Keratinocyte (primary cell): Measurements from ENCODE around the gene NR1I3. TPM values are rescaled to one million over a fixed set of nuclear protein-coding genes. Genes with fewer than 3 reads are reported as not detected.

Experiments used
- DNase-seq: peaks from one replicate; pipeline ENCODE4 v3.0.0-alpha.2; 2011; ENCODE audit warnings: low read depth, missing footprints, low spot score
- FAIRE-seq: peaks from 2 replicates; lab custom pipeline; 2011; peaks lifted over from hg19 to GRCh38; lab: Jason Lieb, UNC
- H2AFZ ChIP-seq: 2 replicates; pipeline ENCODE4 v1.6.0; 2012; ENCODE audit warnings: low read length, control low read depth, inconsistent platforms; ENCODE audit not compliant: control insufficient read depth
- H3K27ac ChIP-seq: 2 replicates; pipeline ENCODE4 v1.5.1; 2011; ENCODE audit warnings: low read length; ENCODE audit not compliant: control insufficient read depth, insufficient read depth
- H3K27me3 ChIP-seq: 3 replicates; pipeline ENCODE4 v1.6.0; 2011; ENCODE audit warnings: low read length; ENCODE audit not compliant: control insufficient read depth, insufficient read depth; ENCODE audit errors: extremely low read depth
- H3K36me3 ChIP-seq, 2 experiments: 2 replicates in 1 of 2; 3 replicates in 1 of 2; pipeline ENCODE4 v1.5.1; 2011; ENCODE audit warnings: low read length in 2 of 2, mild to moderate bottlenecking in 1 of 2; ENCODE audit not compliant: control insufficient read depth in 2 of 2, insufficient read depth in 2 of 2; ENCODE audit errors: extremely low read depth in 1 of 2
- H3K4me1 ChIP-seq: 3 replicates; pipeline ENCODE4 v1.5.1; 2011; ENCODE audit warnings: low read length; ENCODE audit not compliant: control insufficient read depth, insufficient read depth; ENCODE audit errors: extremely low read depth
- H3K4me2 ChIP-seq: 3 replicates; pipeline ENCODE4 v1.6.0; 2011; ENCODE audit warnings: low read depth, low read length; ENCODE audit not compliant: control insufficient read depth, insufficient read depth; ENCODE audit errors: extremely low read depth
- H3K4me3 ChIP-seq, 3 experiments: fragments of 200-600 bp in 1 of 3; sonication (generic) in 1 of 3; 2 replicates in 2 of 3; 3 replicates in 1 of 3; pipeline ENCODE4 v1.5.1; 2011 to 2016; ENCODE audit warnings: low read length in 3 of 3, mild to moderate bottlenecking in 3 of 3, control low read depth in 2 of 3, inconsistent platforms in 1 of 3, low read depth in 1 of 3, mixed read lengths in 1 of 3, mixed run types in 1 of 3, moderate library complexity in 1 of 3; ENCODE audit not compliant: control insufficient read depth in 2 of 3, insufficient read depth in 2 of 3; ENCODE audit errors: extremely low read depth in 1 of 3
- H3K79me2 ChIP-seq: 2 replicates; pipeline ENCODE4 v1.6.0; 2012; ENCODE audit warnings: low read length; ENCODE audit not compliant: control insufficient read depth, insufficient read depth
- H3K9ac ChIP-seq: 3 replicates; pipeline ENCODE4 v1.6.0; 2011; ENCODE audit warnings: low read length; ENCODE audit not compliant: control insufficient read depth, insufficient read depth; ENCODE audit errors: extremely low read depth
- H3K9me1 ChIP-seq: 3 replicates; pipeline ENCODE4 v1.6.0; 2011; ENCODE audit warnings: low read length; ENCODE audit not compliant: control insufficient read depth, insufficient read depth; ENCODE audit errors: extremely low read depth
- H3K9me3 ChIP-seq: 2 replicates; pipeline ENCODE4 v1.5.1; 2012; ENCODE audit warnings: low read depth, low read length; ENCODE audit not compliant: control insufficient read depth
- H4K20me1 ChIP-seq: 3 replicates; pipeline ENCODE4 v1.6.0; 2011; ENCODE audit warnings: low read length; ENCODE audit not compliant: control insufficient read depth, insufficient read depth; ENCODE audit errors: extremely low read depth
- EZH2 ChIP-seq: IDR thresholded peaks from one replicate; pipeline ENCODE4 v1.6.1; 2012; ENCODE audit warnings: inconsistent platforms, mild to moderate bottlenecking, low read length, moderate library complexity
- dilution Hi-C: fragments of 300-500 bp; cut with MboI; formaldehyde crosslinking; loops from one replicate; pipeline ENCODE4 v1.7.0; 2020; ENCODE audit warnings: low sequenced_read_pairs; ENCODE audit not compliant: extremely low pct_ligation_motif_present
- polyA plus RNA-seq, 5 experiments: library from polyadenylated mRNA; depleted of rRNA in 3 of 5; stranded (reverse) in 3 of 5; stranded (forward) in 1 of 5; unstranded in 1 of 5; fragments of >200 nt; gene quantifications; 1 replicate in 1 of 5; 2 replicates in 3 of 5; 3 replicates in 1 of 5; pipeline versions ENCODE4 v1.2.1 to v1.2.3, GENCODE V29; 2011 to 2012; ENCODE audit warnings: missing spikeins in 2 of 5, low read depth in 1 of 5, low replicate concordance in 1 of 5
- TF ChIP-seq, protein P1 (sequence below), 3 experiments: IDR thresholded peaks in 1 of 3; conservative IDR thresholded peaks in 1 of 3; optimal IDR thresholded peaks in 1 of 3; 2 replicates in 2 of 3; 3 replicates in 1 of 3; pipeline versions ENCODE3 to v1.5.1; 2011; ENCODE audit warnings: low read length in 3 of 3, mild to moderate bottlenecking in 3 of 3, moderate library complexity in 2 of 3, control low read depth in 1 of 3, inconsistent platforms in 1 of 3; ENCODE audit not compliant: insufficient read depth in 2 of 3; ENCODE audit errors: extremely low read depth in 1 of 3

NR1I3 gene
- polyA plus RNA-seq, 1 donor (not counting 4 experiments of a cell fraction or from before 2014, with no cell fraction given), result not detected

DNA sequence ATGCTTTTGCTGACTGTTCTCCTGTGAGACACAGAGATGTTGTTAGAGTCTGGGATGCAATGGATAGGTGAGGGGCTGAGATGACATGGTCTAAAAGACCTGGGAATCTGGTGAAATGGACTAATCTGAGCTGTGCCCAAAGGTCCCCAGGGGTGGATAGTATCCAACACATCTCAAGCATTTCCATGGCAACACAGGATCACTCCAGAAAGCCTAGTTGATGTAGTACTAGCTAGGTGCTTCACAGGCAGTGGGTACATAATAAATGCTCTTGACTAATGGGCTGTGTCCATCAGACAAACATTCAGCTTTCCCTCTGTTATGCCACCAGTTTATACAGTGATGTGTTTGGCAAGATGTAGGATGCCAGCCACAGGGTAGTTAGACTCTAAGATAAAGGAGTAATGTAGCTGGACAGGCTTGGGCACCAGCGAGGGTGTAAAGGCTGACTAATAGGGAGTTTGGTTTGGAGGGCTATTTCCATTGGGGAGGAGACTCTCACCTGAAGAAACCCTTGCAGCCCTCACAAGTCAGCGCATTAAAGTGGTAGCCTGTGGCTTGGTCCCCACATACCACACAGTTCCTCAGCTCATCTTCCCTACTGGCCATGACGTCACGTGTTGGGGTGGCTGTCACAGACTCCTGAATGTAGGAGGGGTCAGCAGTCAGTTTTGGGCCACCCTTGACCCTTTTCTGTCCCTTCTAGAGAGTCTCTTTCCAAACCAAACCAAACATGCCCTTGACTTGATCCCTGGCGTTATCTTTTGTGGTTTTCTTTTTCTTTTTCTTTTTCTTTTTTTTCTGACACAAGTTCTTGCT is 1.8 kb downstream of the NR1I3 start:
- Histone ChIP-seq H4K20me1 (no peaks in the 10 kb centered on the region), H3K79me2 (no peaks in the 10 kb centered on the region), H3K4me2 (no peak overlapping the region), H3K36me3 (no peaks in the 10 kb centered on the region), H3K27ac (no peak overlapping the region), H3K4me3 (no peak overlapping the region), H3K9me3 (no peaks in the 10 kb centered on the region), H3K4me1 (no peaks in the 10 kb centered on the region), H3K9ac (no peak overlapping the region), H2AFZ (no peak overlapping the region), H3K27me3 (no peaks in the 10 kb centered on the region), H3K9me1 (no peaks in the 10 kb centered on the region)
- no peak for TF ChIP-seq EZH2
- TF ChIP-seq, protein P1, sequence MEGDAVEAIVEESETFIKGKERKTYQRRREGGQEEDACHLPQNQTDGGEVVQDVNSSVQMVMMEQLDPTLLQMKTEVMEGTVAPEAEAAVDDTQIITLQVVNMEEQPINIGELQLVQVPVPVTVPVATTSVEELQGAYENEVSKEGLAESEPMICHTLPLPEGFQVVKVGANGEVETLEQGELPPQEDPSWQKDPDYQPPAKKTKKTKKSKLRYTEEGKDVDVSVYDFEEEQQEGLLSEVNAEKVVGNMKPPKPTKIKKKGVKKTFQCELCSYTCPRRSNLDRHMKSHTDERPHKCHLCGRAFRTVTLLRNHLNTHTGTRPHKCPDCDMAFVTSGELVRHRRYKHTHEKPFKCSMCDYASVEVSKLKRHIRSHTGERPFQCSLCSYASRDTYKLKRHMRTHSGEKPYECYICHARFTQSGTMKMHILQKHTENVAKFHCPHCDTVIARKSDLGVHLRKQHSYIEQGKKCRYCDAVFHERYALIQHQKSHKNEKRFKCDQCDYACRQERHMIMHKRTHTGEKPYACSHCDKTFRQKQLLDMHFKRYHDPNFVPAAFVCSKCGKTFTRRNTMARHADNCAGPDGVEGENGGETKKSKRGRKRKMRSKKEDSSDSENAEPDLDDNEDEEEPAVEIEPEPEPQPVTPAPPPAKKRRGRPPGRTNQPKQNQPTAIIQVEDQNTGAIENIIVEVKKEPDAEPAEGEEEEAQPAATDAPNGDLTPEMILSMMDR (optimal IDR thresholded peaks at IDR 0.05 in 1 of 3, IDR thresholded peaks at IDR 0.05 in 1 of 3, conservative IDR thresholded peaks at IDR 0.05 in 1 of 3; ENCODE audit: extremely low read depth in 1 of 3, insufficient read depth in 2 of 3, low read length in 3 of 3), result no peak
- no peak for DNase-seq
- dilution Hi-C loops, result no loop called here
- FAIRE-seq, result no peak

- H4K20me1 ChIP-seq, result no peaks in the 10 kb centered on the region
- H3K9ac ChIP-seq, result no peak overlapping the region
- H3K9me3 ChIP-seq, result no peaks in the 10 kb centered on the region
- no peaks in the 10 kb centered on the region for H3K9me1 ChIP-seq
- no peak overlapping the region for H3K27ac ChIP-seq
- peaks cover 11 to 17% of the 10 kb centered on the region in 2 experiments for H3K36me3 ChIP-seq
- H3K4me2 ChIP-seq, result no peak overlapping the region
- no peaks in the 10 kb centered on the region for H3K27me3 ChIP-seq
- TF ChIP-seq, protein P1 (optimal IDR thresholded peaks at IDR 0.05 in 1 of 3, IDR thresholded peaks at IDR 0.05 in 1 of 3, conservative IDR thresholded peaks at IDR 0.05 in 1 of 3; ENCODE audit: extremely low read depth in 1 of 3, insufficient read depth in 2 of 3, low read length in 3 of 3), result no peak
- no peak for TF ChIP-seq EZH2
- peaks cover 1% of the 10 kb centered on the region for H3K4me1 ChIP-seq
- no peak for FAIRE-seq
- no peak for DNase-seq
- dilution Hi-C loops, result no loop called here
- no peaks in the 10 kb centered on the region for H3K79me2 ChIP-seq
- no peak overlapping the region for H2AFZ ChIP-seq
- H3K4me3 ChIP-seq, result no peak overlapping the region
Measured at GRCh38 chr1:161233102-161233501, 4.9 kb downstream of the NR1I3 start.
